ENCODE data around the gene CD6. TPM values are rescaled to one million over a fixed set of nuclear protein-coding genes. Genes with fewer than 3 reads are reported as not detected.

Gene CD6
- total and polyA plus RNA-seq, 10 donors = 10.9 to 47.6 (median 21.2) TPM

GRCh38 chr11:61067782-61068446, 96.4 kb downstream of the CD6 start:
- DNase-seq = no peak
- Histone ChIP-seq H3K4me1 (peaks cover 12 to 43% (median 22%) of the 10 kb centered on the region in 6 donors), H3K36me3 (no peaks in the 10 kb centered on the region), H3K27ac (no peak overlapping the region), H3K9me3 (peaks cover 0 to 2% (median 0%) of the 10 kb centered on the region in 8 donors), H3K27me3 (replicated peaks in 1 of 7) (no peaks in the 10 kb centered on the region), H3K4me3 (no peak overlapping the region)
- no peak for TF ChIP-seq POLR2AphosphoS5 (IDR thresholded peaks at IDR 0.05)
- TF ChIP-seq POLR2A (IDR thresholded peaks at IDR 0.05) = no peak
- no peak for TF ChIP-seq CTCF (IDR thresholded peaks at IDR 0.05 in 8 of 11, conservative IDR thresholded peaks at IDR 0.05 in 3 of 11)
- intact Hi-C loops (cut with DNase I; ENCODE audit: low total_unique reads) = no loop called here
- WGBS, 5 donors = 74 to 90% (median 81%) methylated on average over 12 to 14 of the region's 14 CpGs

GRCh38 chr11:61068581-61068980, 97.1 kb downstream of the CD6 start:
- Histone ChIP-seq H3K4me1 (peaks cover 12 to 49% (median 22%) of the 10 kb centered on the region in 6 donors), H3K36me3 (no peaks in the 10 kb centered on the region), H3K27me3 (replicated peaks in 1 of 7) (no peaks in the 10 kb centered on the region), H3K9me3 (peaks cover 0 to 2% (median 0%) of the 10 kb centered on the region in 8 donors), H3K4me3 (no peak overlapping the region), H3K27ac (no peak overlapping the region)
- no peak for TF ChIP-seq CTCF (IDR thresholded peaks at IDR 0.05 in 8 of 11, conservative IDR thresholded peaks at IDR 0.05 in 3 of 11)
- no peak for TF ChIP-seq POLR2A (IDR thresholded peaks at IDR 0.05)
- TF ChIP-seq POLR2AphosphoS5 (IDR thresholded peaks at IDR 0.05) = no peak
- 69 to 87% (median 84%) methylated on average over 9 of the region's 9 CpGs for WGBS, 5 donors
- DNase-seq = no peak
- intact Hi-C loops (cut with DNase I; ENCODE audit: low total_unique reads) = no loop called here

GRCh38 chr11:61069427-61069826, 97.9 kb downstream of the CD6 start:
- DNase-seq = no peak
- H3K4me1 ChIP-seq = peaks cover 12 to 53% (median 22%) of the 10 kb centered on the region in 6 donors

More at GRCh38 chr11:61069427-61069826, 97.9 kb downstream of the CD6 start:
- Histone ChIP-seq H3K4me3 (no peak overlapping the region), H3K27ac (peak overlapping the region in 1 of 8 donors; percentile 80), H3K27me3 (replicated peaks in 1 of 7) (no peaks in the 10 kb centered on the region), H3K9me3 (peaks cover 0 to 2% (median 0%) of the 10 kb centered on the region in 8 donors), H3K36me3 (no peaks in the 10 kb centered on the region)
- WGBS, 5 donors = 83 to 92% (median 90%) methylated on average over 4 of the region's 4 CpGs
- intact Hi-C loops (cut with DNase I; ENCODE audit: low total_unique reads) = no loop called here
- no peak for TF ChIP-seq POLR2A (IDR thresholded peaks at IDR 0.05)

Small RNA genes lying within 50 kb of the gene (small RNA-seq; reads per million reads assigned to genes)
- 0 reads per million in 4 donors for gene RNU6-933P

Other genes with a start within 250 kb of the CD6 start
- gene MS4A18, start 247.0 kb upstream of the CD6 start, total RNA-seq = not detected
- gene MS4A18, start 247.0 kb upstream of the CD6 start, polyA plus RNA-seq = not detected
- not detected for gene MS4A15, start 214.8 kb upstream of the CD6 start, total RNA-seq
- gene MS4A15, start 214.8 kb upstream of the CD6 start, polyA plus RNA-seq = not detected
- not detected for gene MS4A10, start 186.3 kb upstream of the CD6 start, total RNA-seq
- not detected for gene MS4A10, start 186.3 kb upstream of the CD6 start, polyA plus RNA-seq
- gene CCDC86, start 129.6 kb upstream of the CD6 start, total RNA-seq = 10 to 100 TPM in 6 of 7 donors, 1 to 10 TPM in 1; 8.3 to 21.6 (median 11.3) TPM
- gene CCDC86, start 129.6 kb upstream of the CD6 start, polyA plus RNA-seq = 10 to 100 TPM in 2 of 3 donors, 1 to 10 TPM in 1; 7.6 to 15.4 (median 13.3) TPM
- 1 to 10 TPM in 1 of 7 donors, under 1 TPM in 5, not detected in 1; 0.16 to 1.1 (median 0.48) TPM for gene PTGDR2, start 115.7 kb upstream of the CD6 start, total RNA-seq
- gene PTGDR2, start 115.7 kb upstream of the CD6 start, polyA plus RNA-seq = under 1 TPM; 0.10 to 0.22 (median 0.14) TPM
- not detected for gene ZP1, start 104.1 kb upstream of the CD6 start, total RNA-seq
- gene ZP1, start 104.1 kb upstream of the CD6 start, polyA plus RNA-seq = under 1 TPM in 2 of 3 donors, not detected in 1; 0.05 to 0.07 TPM
- gene PRPF19, start 65.1 kb upstream of the CD6 start, total RNA-seq = 10 to 100 TPM; 58.7 to 81.1 (median 73.4) TPM
- gene PRPF19, start 65.1 kb upstream of the CD6 start, polyA plus RNA-seq = 10 to 100 TPM; 65.2 to 76.7 (median 66.4) TPM
- 100 to 1,000 TPM in 6 of 7 donors, 10 to 100 TPM in 1; 82.1 to 125 (median 109) TPM for gene TMEM109, start 57.5 kb upstream of the CD6 start, total RNA-seq
- 10 to 100 TPM; 53.6 to 84.7 (median 84.5) TPM for gene TMEM109, start 57.5 kb upstream of the CD6 start, polyA plus RNA-seq
- 10 to 100 TPM in 4 of 7 donors, 1 to 10 TPM in 3; 5.6 to 15.6 (median 13.0) TPM for gene TMEM132A, start 47.2 kb upstream of the CD6 start, total RNA-seq
- gene TMEM132A, start 47.2 kb upstream of the CD6 start, polyA plus RNA-seq = 10 to 100 TPM in 1 of 3 donors, 1 to 10 TPM in 2; 5.7 to 11.4 (median 7.1) TPM
- 100 to 1,000 TPM in 4 of 7 donors, 10 to 100 TPM in 3; 62.9 to 133 (median 114) TPM for gene SLC15A3, start 19.5 kb upstream of the CD6 start, total RNA-seq
- gene SLC15A3, start 19.5 kb upstream of the CD6 start, polyA plus RNA-seq = 100 to 1,000 TPM in 2 of 3 donors, 10 to 100 TPM in 1; 83.8 to 139 (median 115) TPM
- gene CD5, start 130.8 kb downstream of the CD6 start, total RNA-seq = 10 to 100 TPM in 6 of 7 donors, 1 to 10 TPM in 1; 9.2 to 27.4 (median 18.3) TPM
- gene CD5, start 130.8 kb downstream of the CD6 start, polyA plus RNA-seq = 1 to 10 TPM; 2.7 to 6.3 (median 4.9) TPM
- 10 to 100 TPM; 15.7 to 32.3 (median 23.5) TPM for gene VPS37C, start 189.7 kb downstream of the CD6 start, total RNA-seq
- gene VPS37C, start 189.7 kb downstream of the CD6 start, polyA plus RNA-seq = 10 to 100 TPM in 1 of 3 donors, 1 to 10 TPM in 2; 6.1 to 15.9 (median 8.9) TPM
- 1 to 10 TPM in 2 of 7 donors, under 1 TPM in 2, not detected in 3; 0.37 to 2.6 (median 1.2) TPM for gene PGA3, start 231.8 kb downstream of the CD6 start, total RNA-seq
- gene PGA3, start 231.8 kb downstream of the CD6 start, polyA plus RNA-seq = under 1 TPM; 0.33 to 0.61 (median 0.54) TPM